Activated CD8-positive, alpha-beta memory T cell treated with anti-CD3 and anti-CD28 coated beads, Interleukin-2, amount 50 U/mL, for 48 hours (primary cell): ENCODE measurements around the gene TMEM150A.
A peak's percentile ranks its signal among the peaks of the same experiment; 100 is the strongest.
"Not testable (repeated sequence)": the region's sequence is repeated elsewhere in the genome, so short reads cannot be mapped to it uniquely, and the experiment has no call there.

ENCODE experiments used
- DNase-seq: peaks from one replicate; pipeline ENCODE4 v3.0.0-alpha.2; 2020

Gene TMEM150A

DNA sequence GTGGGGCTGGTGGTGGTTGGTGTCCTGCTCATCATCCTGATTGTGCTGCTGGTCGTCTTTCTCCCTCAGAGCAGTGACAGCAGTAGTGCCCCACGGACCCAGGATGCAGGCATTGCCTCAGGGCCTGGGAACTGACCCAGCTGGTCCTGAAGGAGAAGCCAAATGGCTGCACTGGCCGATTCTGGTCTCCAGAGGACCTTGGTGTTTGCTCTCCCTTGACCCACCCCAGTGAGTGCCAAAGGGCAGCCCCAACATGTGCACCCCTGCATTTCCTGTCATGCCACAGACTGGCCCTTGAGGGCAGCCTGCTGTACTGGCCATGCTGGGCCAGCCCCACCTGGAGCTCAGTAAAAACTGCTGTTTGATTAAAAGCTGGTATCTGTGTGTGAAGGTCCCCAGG is 9.5 kb downstream of the TMEM150A start:
- no peak for DNase-seq

DNA sequence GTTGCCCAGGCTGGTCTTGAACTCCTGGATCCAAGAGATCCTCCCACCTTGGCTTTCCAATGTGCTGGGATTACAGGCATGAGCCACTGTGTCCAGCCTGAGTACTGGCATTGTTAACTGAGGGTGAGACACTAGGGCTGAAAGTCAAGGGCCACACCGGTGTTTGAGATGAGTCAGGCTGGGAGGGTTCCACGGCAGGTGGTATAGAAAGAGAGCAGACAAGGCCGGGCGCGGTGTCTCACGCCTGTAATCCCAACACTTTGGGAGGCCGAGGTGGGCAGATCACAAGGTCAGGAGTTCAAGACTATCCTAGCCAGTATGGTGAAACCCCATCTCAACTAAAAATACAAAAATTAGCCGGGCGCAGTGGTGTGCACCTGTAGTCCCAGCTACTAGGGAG is 10.2 kb downstream of the TMEM150A start:
- DNase-seq = not testable (repeated sequence)

DNA sequence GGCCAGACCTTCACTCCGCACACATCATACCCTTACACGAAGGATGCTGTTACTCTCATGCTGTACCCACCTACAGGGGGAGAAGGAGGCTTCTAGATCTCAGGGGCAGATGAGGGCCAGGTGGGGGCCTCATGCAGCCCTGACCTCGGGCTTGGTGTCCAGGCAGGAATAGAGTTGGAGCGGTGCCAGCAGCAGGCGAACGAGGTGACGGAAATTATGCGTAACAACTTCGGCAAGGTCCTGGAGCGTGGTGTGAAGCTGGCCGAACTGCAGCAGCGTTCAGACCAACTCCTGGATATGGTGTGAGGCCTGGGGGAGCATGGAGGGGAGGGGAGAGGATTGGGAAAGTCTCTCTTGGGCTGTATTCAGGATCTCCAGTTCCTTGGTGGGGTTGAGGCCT is 10.9 kb downstream of the TMEM150A start:
- DNase-seq = no peak

DNA sequence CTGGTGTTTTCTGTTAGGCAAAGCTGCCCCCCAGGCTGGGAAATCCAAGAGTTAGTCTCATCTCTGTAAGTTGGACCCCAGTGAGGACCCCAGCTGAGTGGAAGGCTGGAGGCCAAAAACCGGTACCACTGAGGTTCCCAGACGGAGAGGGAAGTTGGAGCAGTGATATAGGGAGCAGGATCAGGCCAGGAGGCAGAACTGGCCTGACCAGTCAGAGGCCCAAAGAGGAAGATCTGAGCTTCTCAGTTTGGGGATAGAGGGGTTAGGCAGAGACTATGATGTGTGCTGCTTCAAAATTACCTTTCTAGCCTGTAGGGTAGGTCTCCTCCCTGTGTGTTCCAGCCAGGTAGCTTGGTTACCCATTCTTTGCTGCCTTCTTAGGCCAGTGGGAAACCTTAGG is 11.5 kb downstream of the TMEM150A start:
- DNase-seq = no peak

DNA sequence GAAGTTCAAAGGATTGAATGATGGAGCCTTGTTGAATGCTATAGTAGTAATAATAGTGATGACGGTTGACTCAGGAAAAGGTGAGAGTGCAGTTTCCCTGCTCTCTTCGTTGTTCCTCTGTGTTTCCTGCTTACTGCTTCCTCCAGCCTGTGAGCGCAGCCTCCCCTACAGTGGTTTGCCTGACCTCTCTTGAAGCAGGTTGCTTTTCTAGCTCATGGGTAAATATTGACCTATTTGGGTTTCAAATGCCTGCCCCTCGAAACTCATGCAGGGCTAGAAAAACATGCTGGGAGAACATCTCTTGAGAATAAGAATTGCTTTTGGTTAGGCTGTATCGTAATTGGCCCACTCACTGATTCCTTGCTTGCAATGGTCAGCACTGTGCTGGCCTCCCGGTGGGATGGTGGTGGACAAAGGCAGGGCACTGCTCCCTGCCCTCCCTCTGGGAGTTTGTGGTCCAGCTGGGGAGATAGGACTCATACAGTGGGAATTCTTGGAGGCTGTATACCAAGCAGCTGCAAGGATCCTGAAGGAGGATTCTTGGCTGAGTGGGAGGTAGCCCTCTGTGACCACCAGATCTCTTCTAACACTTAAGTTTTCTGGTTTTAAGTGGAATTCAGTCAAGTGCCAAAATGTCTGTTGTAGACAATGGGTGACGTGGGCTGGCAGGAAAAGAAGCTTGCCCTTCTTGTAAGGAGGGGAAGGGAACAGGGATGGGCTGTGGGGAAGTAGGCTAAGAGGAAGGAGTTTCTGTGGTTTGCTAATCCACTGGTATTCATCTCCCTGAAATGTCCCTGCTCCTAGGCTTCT is 12.3 kb downstream of the TMEM150A start:
- DNase-seq = no peak

DNA sequence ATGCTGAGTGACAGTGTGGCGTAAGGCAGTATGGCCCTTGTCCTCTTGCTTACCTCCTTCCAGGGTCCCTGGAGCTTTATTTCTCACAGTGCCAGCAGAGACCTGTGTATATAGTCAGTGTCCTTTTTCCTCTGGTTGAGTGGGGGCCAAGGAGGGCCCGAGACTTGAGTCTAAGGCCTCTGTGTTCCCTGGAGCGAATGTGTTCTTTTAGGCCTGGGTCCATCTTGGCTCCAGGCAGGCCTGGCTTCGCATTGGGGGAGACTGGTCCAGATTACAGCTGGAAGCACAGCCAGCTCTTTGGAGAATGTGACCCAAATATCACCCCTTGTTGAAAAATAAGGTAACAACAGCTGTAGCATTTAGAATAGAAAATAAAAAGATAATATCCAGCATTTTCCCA is 13.3 kb downstream of the TMEM150A start:
- no peak for DNase-seq

DNA sequence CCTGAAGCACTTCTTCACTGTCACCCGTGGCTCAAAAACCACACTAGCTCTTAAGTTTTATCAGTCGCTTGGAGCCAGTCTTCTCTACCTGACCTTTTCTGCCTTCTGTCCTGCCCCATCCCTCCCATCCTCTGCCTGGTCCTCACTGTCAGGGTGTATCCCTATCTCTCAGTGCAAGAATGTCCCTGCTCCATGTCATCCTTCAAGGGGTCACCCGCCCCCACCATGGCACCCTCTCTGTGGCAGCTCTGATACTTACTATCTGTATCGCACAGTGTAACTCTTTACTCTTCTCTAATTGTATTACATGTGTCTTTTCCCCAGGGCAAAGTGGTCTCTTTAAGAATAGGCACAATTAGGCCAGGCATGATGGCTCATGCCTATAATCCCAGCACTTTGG is 13.9 kb downstream of the TMEM150A start:
- DNase-seq = no peak

DNA sequence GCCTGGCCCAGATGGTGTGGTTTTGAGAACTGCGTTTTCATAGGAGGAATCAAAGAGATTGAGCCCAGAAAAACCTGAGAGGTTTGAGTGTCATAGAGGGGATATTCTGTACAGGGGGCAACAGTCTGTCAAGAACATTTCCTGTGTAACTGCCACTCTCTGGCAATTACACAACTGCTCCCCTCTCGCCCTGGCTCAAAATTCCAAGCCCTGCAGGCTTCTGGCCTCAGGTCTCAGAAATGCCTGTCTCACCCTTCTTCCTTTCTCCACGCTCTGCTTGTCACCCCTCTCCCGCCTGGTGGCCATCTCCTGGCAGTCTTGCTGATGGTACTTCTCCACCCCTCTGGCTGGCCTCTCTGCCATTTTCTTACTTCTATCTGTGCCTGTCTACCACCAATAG is 14.3 kb downstream of the TMEM150A start:
- no peak for DNase-seq

DNA sequence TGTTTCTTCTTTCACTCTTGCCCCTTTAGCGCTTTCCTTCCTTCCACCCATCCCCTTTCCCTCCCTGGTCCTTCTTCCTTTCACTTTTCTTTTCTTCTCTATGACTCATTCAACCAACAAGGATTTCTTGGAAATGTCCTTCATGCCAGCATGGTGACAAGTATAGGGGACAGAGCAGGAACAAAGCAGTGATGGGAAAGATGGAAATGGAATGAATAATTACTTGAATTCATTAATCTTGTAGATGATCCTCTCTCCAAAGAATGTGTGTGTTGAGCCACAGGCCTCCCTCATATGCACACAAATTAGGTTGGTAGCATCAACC is 16.8 kb downstream of the TMEM150A start:
- DNase-seq = no peak

DNA sequence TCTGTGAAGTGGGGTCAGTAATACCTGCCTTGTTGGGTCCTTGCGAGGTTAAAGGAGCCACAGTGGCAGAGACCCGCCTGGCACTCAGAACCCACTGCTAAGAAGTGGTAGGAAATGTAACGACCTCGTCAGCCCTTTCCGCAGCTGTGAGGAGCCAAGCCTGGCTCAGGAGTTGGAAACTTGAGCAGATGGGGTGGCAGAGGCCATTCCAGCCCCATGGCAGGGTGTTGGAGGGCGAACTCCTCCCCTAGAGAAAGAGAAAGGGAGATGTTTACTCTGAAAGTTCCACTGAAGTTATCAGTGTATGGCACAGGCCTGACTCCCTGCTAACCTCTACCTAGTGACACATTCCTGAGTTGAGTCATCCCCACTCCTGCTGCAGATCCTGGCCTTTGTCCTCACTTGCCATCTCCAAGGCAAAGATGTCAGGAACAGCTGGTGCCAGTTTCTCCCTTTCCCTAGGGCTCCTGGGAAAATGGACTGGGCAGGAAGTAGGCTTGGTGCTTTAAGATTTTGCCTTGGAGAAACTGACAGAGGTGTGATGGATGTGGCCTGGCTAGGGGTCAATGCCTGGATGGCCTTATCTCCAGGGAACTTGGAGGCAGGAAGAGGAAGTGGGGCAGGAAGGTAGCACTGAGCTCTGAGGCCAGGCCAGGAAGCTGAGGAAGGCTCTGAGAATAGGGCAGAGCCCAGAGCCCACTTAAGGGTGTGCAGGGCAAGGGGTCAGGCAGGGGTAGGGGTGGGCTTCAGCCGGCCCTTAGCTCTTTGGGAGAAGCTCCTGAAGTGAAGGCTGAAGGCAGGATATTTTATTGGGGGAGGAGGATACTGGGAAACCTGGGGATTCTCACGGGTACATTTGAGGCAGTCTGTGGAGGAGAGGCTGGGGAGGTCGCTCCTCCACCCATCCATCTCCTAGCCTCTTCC is 17.4 kb downstream of the TMEM150A start:
- DNase-seq = no peak

DNA sequence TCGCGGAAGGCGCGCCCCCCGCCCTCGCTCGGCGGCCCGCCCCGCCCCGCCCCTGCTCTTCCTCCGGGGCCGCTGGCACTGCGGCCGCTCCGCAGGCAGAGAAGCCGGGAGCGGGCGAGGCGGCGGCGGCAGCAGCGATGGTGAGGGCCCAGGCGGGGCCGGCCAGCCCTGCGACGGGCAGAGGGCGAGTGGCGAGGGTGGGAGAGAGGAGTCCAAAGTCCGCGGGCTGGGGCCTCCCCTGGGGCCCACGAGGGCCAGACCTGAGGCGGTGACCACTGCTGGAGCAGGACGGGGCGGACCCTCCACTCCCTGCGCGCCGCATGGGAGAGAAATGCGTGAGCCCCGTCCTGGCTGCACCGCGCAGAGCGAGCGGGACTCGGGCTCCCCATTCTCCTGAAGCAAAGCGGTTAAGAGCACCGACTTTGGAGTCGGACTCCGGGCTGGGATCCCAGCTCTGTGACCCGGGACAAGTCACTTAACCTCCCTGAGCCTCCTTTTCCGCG is 18.1 kb downstream of the TMEM150A start, which contains the start of gene VAMP5:
Gene VAMP5 (plus strand): TSS at position 78 of the 503 bp plus-strand sequence. CDS start 60 bp downstream, at position 138.
- DNase-seq = no peak

DNA sequence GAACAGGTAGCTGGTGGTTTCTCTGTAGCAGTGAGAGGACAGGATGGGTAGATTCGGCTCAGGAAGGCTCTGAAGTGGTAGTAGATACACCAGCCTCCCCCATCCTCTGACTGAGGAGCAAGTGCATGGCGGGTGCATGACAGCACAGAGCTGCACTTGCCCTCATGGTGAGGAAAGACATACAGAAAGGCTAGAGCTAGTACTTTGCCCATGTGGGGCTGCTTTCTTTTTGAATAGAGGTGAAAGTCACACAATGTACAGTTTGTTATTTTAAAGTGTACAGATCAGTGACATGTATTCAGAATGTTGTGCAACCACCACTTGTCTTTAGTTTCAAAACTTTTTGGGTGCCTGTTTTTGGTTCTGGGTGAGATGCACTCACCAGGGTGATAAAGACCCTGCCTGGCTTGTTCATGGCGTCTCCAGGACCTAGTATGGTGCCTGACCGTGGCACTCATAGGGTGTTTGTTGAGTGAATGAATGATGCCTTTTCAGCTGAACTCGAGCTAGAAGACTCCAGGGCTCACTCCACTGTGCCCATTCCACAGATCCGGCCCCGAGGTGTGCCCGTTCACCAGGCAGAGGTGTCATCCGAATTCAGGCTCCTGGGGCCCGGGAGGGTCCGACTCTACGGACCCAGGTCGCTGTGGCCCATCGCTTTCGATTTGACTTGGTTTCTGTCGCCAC is 18.7 kb downstream of the TMEM150A start:
- DNase-seq = no peak

DNA sequence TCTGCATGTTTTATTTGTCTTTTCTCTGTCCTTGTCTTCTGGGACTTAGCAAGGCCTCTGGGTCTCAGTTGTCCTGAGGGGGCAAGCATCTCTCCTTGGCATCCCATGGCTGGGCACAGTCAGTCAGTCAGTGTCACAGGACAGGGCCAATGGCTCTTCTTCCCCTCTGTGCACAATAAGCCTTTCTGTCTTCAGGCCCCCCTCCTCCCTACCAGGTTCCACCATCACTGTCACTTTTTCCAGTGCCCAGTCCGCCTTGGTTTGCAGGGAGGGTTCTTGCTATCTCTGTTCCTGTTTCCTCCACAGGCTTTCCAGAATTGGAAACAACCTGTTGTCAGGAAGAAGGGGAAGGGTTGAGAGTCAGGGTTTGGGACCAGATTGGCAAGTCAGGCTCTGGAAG is 20.0 kb downstream of the TMEM150A start:
- DNase-seq = no peak

DNA sequence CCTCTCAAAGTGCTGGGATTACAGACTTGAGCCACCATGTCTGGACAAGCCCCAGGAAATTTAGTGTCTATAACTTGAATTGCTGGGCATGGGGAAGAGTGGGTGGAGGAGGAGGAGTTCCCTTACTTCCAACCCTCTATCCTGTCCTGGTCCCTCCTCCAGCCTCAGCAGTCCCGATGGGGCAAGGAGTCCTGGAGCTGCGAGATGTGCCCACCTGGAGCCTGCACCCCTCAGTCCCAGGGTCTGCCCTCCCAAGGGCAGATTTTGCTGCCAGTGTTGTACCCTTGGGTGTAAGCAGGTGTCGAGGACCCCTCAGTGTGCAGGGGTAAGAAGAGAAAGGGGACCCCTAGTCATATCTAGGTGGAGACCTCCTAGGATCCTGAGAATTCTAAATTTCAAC is 22.3 kb downstream of the TMEM150A start:
- DNase-seq = no peak

DNA sequence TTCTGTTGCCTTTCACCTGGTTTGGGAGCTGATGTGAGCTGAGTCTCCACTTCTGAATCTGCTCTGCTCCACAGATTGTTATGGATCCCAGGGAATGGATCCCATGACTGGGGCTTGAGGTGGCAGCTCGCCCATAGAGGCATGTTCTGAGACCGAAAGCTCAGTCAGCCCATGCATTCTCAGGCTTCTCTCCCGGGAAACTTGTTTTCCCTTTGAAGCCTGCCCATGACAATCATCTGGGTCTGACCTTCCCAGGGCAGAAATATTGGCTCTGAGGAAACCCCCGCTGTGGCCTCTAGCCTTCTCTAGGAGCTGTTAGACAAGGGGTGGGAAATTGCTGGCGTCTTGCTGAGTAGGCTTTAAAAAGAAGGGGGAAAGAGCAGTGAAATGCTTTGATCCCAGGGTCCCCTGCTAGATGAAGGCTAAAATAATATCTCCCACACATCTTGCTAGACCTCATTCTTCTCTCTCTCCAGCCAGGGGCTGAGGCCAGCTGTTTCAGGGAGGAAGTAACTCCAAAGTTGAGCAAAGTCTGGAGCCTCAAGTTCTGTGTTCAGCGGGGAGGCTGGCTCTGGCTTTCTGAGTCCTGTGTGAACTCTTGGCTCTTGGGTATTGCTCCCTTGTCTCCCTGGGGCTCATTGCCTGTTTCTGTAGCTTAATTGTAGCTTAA is 23.1 kb downstream of the TMEM150A start:
- no peak for DNase-seq

DNA sequence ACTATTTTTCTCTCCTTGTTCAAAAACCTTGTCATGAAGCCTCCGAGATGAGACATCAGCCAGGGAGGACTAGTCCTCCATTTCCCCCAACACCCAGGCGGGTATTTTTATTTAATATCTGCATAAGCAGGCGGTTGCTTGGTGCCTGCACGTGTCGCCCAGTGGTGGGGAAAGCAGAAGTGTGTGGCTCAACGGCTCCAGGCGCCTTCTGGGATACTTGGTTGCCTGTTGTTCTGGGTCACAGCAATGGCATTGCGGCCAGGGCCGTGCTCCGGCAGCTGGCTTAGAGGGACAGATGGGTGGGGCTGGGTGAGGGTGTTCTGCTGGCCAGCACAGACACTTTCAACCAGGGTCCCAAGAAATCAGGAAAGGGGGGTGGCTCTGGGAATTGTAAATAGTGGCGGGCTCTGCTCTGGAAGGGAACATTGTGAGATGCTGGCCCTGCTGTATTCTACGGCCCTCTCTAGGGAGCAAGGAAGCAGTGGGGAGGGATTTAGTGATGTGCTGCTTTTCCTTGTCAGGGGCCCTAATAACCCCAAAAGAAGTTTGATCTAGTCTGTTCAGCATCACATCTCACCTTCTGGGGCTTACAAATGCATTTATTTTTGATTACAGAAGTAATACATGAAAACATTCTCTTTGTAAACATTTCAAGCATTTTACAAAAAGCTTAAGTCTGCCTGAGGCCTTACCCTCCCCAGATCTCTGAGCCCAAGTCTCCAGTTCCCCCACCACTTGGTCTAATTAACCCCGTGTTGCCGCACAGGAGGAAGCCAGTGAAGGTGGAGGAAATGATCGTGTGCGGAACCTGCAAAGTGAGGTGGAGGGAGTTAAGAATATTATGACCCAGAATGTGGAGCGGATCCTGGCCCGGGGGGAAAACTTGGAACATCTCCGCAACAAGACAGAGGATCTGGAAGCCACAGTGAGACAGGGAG is 24.0 kb downstream of the TMEM150A start:
- DNase-seq = no peak

DNA sequence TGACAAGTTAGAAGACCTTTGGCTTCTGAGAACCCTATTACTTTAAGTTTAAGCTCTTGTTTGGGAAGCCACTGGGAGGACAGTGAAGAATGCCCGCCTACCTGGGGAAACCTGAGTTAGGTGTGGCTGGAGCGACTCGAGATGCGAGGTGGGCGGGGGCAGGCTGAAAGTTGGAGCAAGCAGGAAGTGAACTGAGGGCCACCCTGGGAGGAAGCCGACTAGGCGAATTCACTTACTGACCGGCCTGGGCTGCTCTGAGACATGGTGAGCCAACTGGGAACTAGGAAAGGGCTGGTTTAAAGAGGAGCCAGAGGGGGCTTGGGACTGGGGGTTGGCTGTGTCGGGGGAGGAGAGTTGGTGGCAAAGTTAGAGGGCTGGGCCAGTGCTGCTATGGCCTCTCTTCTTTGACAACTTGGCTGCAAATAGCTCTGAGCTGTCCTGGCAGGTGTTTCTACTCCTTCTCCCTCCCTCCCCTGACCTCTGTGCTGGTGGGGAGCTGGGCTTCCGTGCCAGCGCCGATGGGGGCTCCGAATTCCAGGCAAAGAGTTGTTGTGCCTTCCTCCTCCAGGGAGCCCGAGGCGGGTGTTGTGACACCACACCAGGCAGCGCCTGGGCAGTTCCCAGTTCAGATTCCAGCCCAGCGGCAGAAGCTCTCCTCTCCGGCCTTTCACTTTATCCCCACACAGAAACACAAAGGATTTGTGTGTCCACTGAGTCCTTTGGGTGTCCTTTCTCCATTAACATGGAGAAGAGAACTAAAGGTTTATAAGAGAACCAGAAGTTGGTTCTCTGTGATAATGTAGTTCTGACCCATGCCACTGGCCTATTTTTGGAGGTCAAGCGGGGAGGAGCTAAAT is 24.9 kb downstream of the TMEM150A start, which contains the start of gene VAMP8:
Gene VAMP8 (plus strand): TSS at position 201 of the 857 bp plus-strand sequence. CDS start 61 bp downstream, at position 262.
- peak; percentile 81 for DNase-seq

DNA sequence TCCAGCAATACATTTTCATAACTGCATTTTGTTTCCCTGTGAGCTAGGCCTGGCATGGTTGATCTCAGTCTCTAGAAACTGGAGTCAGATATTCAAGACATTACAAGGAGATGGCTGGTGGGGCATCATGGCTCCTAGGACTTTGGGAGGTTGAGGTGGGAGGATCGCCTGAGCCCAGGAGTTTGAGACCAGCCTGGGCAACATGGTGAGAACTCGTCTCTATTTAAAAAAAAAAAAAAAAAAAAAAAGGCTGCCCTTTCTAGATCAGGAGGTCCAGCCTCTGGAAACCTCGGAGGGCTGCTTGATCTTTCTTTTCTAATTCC is 25.5 kb downstream of the TMEM150A start:
- no peak for DNase-seq

DNA sequence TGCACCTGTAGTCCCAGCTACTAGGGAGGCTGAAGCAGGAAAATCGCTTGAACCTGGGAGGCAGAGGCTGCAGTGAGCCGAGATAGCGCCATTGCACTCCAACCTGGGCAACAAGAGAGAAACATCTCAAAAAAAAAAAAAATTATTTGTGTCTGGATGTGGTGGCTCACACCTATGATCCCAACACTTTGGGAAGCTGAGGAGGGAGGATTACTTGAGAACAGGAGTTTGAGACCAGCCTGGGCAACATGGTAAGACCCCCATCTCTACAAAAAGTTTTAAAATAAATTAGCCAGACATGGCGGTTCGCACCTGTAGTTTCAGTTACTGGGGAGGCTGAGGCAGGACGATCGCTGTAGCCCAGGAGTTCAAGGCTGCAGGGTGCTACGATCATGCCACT is 26.8 kb downstream of the TMEM150A start:
- DNase-seq = no peak

DNA sequence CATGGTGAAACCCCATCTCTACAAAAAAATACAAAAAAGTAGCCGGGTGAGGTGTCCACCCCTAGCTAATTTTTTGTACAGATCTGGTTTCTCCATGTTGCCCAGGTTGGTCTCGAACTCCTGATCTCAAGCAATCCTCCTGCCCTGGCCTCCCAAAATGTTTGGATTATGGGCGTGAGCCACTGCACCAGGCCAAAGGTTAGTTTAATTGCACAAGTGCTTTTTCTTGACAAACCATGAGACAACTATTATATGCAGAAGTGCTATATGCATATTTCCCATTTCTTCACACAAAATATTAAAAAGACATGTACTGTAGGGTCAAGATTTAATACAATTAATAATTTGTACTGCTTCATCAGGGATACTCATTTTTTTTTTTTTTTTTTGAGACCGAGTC is 36.2 kb downstream of the TMEM150A start:
- DNase-seq = no peak

DNA sequence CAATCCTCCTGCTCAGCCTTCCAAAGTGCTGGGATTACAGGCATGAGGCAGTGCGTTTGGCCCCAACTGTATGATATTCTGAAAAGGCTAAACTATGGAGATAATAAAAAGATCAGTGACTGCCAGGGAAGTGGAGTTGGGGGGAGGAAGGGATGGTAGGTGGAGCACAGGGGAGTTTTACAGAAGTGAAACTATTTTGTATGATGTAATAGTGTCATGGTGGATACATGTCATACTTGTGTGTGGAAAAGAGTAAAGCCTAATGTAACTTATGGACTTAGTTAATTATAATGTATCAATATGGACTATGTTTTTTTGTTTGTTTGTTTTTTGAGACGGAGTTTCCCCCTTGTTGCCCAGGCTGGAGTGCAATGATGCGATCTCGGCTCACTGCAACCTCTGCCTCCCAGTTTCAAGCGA is 38.3 kb downstream of the TMEM150A start:
- no peak for DNase-seq
